NCI-H1417 treated with DMSO at 0.1 percent for 48 hours (cell line): ENCODE data around the gene SLC8B1.
"Not testable (repeated sequence)": the region's sequence is repeated elsewhere in the genome, so short reads cannot be mapped to it uniquely, and the experiment has no call there.

Experiments
- DNase-seq: peaks from one replicate; lab custom pipeline; 2025; lab: John Stamatoyannopoulos, UW

The SLC8B1 gene

GRCh38 chr12:113354192-113354591 is 19.3 kb upstream of the SLC8B1 start:
- DNase-seq: not testable (repeated sequence)

DNA sequence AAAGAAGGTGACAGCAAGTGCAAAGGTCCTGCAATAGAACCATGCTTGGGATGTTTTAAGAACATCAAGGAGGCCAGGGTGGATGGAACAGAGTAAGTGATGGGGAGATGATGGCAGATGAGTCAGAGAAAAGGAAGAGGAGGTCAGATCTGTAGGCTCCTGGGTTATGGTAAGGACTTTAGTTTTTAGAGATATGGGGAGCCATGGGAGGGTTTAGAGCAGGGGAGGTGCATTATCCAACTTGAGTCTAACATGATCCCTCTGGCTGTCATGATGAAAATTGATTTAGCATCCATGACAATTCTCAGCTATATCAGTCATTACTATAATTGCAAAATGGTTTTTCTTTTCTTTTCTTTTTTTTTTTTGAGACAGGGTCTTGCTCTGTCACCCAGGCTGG is 16.2 kb upstream of the SLC8B1 start:
- DNase-seq: no peak

DNA sequence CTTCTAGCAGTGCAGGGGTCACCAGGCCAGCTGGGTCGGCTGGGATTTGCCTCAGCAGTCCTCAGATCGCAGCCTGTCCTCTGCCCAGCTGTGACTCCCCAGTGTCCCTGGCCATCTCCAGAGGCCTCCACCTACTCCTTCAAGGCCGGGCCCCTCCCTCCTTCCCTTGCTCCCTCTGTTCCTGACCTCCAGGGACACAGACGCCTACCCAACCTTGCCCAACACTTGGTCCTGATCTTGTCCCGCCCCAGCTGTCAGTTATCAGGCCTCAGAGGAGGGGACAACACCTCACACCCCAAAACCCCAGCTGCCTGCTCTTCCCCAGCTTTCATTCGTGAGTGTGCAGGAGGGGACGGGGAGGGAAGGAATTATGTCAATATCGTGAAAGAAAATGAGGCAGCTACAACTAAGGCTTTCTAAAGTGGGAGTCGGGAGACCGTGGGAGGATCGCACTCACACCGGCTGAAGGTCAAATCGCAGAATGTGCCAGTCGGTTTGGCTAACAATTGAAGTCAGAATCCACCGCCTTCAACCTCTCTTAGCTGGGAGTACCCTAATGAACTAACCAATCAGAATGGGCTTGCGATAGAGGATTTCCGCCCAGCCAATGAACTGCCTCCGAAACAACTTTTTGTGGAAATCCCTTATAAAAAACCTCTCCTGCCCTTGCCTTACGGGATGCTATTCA is 14.1 kb upstream of the SLC8B1 start:
- no peak for DNase-seq

- DNase-seq: no peak
These were observed 13.0 kb upstream of the SLC8B1 start for GRCh38 chr12:113347892-113348291.

GRCh38 chr12:113347107-113347506 is 12.2 kb upstream of the SLC8B1 start:
- DNase-seq: no peak

DNA sequence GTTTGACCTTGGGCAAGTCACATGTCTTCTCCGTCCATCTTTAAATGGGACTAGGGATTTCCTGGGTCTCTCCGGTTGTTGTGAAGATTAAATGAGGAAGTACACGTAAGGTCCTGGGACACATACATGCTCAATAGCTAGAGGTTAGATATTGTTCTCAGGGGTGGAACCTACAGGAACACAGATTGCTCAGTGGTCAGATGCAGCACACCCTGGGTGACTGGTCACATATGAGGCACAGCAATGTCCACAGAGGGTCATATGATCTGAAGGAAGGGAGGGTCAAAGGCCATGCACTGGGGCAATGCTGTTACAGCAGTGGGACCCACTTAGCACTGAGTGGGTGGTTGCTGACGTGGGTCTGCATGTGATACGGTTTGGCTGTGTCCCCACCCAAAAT is 11.4 kb upstream of the SLC8B1 start:
- DNase-seq: no peak

DNA sequence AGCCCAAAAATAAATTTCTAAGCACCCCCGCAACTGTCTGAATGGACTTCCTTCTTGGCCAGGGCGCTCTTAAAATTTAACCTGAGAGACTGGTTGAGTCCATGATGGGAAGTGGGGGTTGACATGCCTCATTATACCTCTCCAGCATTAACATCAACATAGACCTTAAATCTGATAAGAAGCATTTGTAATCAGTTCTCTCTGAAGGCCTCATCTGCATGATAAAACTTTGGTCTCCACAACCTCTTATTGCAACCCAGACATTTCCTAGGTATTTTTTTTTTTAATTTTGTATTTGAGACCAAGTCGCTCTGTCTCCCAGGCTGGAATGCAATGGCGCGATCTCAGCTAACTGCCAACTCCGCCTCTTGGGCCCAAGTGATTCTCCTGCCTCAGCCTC is 10.4 kb upstream of the SLC8B1 start:
- DNase-seq: no peak

DNA sequence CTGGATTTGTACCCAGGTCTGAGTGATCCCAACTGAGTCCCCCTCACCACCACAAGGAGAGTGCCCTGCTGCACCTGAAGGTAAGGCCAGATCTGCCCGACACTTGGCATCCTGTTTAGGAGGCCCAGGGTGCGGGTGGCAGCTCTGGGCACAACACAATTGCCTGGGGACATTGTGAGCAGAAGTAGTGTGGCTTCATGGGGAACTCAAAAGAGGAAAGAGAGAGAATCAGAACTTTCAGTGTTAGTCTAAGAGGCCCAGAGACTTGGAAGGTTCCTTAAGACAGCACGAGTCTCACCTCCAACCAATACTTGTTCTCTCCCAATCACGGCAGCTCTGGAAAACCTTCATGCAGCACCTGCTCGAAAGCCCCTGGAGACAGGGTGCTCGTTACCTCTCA is 6.6 kb upstream of the SLC8B1 start:
- no peak for DNase-seq

DNA sequence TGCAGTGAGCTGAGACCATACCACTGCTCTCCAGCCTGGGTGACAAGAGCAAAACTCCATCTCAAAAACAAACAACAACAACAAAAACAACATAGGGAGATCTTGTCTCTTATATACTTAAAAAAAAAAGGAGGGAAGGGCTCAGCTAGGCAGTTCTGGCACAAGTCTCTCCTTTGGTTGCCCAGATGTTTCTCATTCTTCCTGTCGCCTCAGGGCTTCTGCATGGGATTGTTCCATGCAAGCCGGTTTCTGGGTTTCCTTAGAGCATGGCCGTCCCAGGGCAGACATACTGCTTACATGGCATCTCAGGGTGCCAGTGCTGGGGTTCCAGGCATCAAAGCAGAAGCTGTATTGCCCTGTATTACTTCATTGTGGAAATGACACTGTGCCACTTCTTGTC is 5.2 kb upstream of the SLC8B1 start:
- DNase-seq: no peak

DNA sequence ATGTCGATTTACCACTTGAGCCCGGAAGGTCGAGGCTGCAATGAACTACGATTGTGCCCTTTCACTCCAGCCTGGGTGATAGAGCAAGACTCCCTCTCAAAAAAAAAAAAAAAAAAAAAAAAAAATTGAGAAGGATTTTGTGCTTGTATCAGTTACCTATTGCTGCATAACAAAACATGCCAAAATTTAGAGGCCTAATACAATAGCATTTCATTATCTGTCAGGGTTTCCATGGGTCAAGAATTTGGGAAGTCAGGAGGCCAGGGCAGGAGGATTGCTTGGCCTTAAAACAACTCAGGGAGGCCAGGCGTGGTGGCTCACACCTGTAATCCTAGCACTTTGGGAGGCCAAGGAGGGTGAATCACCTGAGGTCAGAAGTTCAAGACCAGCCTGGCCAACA is 4.6 kb upstream of the SLC8B1 start:
- DNase-seq: no peak

DNA sequence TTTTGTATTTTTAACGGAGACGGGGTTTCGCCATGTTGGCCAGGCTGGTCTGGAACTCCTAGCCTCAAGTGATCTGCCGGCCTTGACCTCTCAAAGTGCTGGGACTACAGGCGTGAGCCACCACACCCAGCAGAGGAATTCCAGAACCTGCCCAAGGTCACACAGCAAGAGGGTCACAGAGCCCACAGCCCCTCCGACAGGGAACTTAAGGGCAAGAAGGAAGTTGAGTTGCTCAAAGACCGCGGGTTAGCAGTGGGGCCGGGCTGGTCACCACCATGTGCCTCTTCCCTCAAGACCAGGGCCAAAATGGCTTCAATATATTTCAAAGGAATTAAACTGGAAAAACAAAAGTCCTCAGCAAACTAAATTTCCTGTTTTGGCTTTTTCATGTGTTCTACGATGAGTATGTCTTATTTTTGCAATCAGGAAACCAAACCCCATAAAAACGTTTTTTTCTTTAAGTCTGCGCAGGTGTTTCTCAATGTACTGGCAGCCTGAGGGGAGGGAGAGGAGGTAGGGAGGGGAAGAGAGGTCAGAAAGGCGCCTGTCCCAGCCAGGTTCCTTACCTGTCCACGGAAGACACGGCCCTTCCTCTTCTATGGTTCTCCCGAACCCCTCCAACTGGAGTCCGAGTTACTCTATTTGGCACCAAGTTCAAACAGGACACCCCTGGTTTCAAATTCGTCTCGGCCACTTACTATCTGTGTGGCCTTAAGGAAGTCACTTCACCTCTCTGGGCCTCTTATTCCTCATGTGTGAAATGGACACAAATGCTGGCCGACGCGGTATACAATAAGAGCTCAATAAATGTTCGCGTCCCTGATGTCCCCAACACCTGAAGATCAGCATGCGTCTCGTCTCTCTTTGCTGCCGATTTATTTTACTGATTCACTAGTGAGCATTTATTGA is 778 bp downstream of the SLC8B1 start:
- no peak for DNase-seq

DNA sequence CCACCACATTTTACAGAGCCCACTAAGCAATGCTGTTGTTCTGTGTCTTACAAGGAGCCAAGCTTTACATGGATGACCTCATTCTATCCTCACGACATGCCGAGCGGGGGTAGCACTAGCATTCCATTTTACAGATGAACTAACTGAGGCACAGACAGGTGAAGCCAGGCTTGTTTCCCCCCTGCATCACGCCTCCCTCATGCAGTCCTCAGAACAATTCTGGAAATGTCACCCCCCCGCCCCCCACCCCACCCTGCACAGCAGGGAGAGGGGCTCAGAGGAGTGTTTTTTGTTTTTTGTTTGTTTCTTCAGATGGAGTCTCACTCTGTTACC is 1.5 kb downstream of the SLC8B1 start:
- DNase-seq: no peak

DNA sequence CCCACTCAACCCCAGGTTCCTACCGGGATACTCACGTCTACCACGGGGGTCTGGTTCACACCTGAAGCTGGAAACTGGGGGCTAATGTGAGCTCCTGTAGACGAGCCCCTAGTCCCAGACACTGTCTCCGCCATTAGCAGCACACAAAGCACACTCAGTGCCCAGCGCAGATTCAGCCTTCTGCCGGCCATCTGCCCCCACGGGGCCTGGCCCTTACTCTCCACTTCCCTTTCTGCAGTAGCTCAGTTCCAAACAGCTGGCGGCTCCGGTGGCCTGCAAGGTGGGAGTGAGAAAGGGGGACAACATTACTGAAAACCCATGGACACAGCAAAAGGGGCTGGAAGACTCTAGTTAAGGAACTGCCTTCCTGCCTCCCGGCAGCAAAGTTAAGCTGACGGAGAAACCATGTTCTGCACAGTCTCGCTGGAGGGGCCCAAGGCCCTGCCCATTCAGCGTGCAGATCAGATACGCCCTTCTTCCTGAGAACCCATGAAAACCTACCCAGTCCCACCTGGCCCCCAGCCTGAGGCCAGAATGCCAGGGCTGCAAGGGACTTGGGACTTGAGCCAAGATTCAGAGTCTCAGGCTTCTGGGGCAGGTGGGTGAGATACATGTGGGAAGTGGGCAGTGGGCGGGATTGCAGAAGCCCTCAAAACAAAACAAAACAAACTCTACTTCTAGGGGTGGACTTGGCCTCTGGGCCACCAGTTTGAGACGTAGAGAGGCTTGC is 2.1 kb downstream of the SLC8B1 start:
- DNase-seq: no peak

DNA sequence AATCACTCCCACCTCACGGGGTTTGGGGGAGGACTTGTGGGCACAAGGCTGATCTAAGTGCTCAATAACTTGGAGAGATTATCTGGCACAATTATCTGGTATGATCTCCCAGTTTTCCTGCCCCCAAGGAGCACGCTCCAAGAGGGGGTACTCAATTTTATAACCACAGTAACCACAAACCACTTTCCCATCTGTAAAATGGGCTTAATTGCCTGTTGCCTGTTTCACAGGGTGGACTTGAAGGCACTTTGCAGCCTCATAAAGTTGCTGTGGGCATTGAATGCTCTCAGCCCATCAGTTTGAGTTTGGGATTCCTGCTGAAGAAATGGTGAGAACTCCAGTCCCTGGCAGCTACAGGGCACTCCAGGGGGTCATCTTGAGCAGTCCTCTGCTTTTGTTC is 4.4 kb downstream of the SLC8B1 start:
- DNase-seq: no peak

- no peak for DNase-seq
These were observed 5.0 kb downstream of the SLC8B1 start for GRCh38 chr12:113329791-113330417.

- no peak for DNase-seq
These were observed 5.7 kb downstream of the SLC8B1 start for GRCh38 chr12:113329022-113329790.

DNA sequence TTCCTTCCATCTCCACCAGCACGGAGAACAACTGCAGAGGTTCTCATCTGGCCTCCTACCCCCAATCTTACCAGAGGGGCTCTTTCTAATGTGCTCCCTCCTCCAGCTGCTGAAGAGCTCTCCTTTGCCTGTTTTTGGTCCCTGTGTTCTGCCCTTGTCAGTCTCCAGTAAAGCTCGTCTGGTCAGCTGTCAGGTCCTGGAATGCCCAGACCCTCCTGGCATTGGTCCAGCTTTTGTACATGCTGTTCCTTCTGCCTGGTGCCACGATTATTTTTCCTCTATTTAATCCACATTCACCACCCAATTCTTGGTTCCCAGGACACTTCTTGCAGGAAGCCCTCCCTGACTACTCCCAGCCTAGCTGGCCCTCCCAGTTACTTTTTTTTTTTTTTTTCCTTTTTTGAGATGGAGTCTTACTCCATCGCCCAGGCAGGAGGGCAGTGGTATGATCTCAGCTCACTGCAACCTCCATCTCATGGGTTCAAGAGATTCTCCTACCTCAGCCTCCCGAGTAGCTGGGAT is 6.5 kb downstream of the SLC8B1 start:
- no peak for DNase-seq

GRCh38 chr12:113326775-113327395 is 8.0 kb downstream of the SLC8B1 start:
- no peak for DNase-seq

DNA sequence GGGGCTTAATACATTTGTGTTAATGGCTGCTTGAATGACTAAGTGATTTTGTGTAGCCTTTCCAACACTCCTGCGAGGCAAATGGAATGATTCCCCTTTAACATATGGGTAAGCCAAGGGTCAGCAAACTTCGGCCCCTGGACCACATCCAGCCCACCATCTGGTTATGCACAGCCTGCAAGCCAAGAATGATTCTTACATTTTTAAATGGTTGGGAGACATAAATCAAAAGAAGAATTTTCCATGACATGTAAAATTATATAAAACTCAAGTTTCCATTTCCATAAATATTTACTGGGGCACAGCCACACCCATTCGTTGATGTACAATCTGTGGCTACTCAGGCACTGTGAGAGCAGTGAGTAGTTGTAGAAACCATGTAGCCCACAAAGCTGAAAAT is 9.0 kb downstream of the SLC8B1 start:
- no peak for DNase-seq

- DNase-seq: no peak
These were observed 12.6 kb downstream of the SLC8B1 start for GRCh38 chr12:113322343-113322742.

- DNase-seq: no peak
These were observed 14.5 kb downstream of the SLC8B1 start for GRCh38 chr12:113320401-113320800.
